HepG2 (cell line): Measurements from ENCODE around the gene SLC38A1. TPM values are rescaled to one million over a fixed set of nuclear protein-coding genes. Genes with fewer than 3 reads are reported as not detected.
A peak's percentile ranks its signal among the peaks of the same experiment; 100 is the strongest.

Experiments used
- ATAC-seq: fragments of 200-7000 bp; cut with Tn5 transposase; 3 replicates; pipeline ENCODE4 v1.9.1; 2020; ENCODE audit warnings: mild to moderate bottlenecking, moderate library complexity
- BruUV-seq: library from RNA; stranded (reverse); fragments of 400-500 nt; replicated peaks from 2 replicates; lab custom pipeline; 2021; lab: Mats Ljungman, UMichigan
- CTCF ChIA-PET: fragments of 300-600 bp; formaldehyde crosslinking; extraction: SDS; loops from one replicate; lab custom pipeline; 2021; ENCODE audit warnings: low total read pairs, inconsistent platforms, low intra/inter-chr PET ratio; lab: Yijun Ruan, JAX
- POLR2A ChIA-PET: fragments of 350-600 bp; sonication (Branson Sonifier 250); formaldehyde crosslinking; loops from one replicate; lab custom pipeline; 2020; ENCODE audit warnings: antibody characterized with exemption, inconsistent platforms; lab: Yijun Ruan, JAX
- DNase-seq: peaks from one replicate; pipeline ENCODE4 v3.0.0-alpha.2; 2015; ENCODE audit warnings: low spot score
- FAIRE-seq: peaks from 3 replicates; lab custom pipeline; 2011; peaks lifted over from hg19 to GRCh38; lab: Jason Lieb, UNC
- H2AFZ ChIP-seq: one replicate; pipeline ENCODE4 v1.6.1; 2011; ENCODE audit warnings: low read length, inconsistent platforms
- H3K27ac ChIP-seq: fragments of 300-600 bp; 3 replicates; pipeline ENCODE4 v1.8.0; 2011; ENCODE audit warnings: mixed run types, mild to moderate bottlenecking, mixed read lengths, low read length, inconsistent platforms; ENCODE audit not compliant: insufficient read depth; ENCODE audit errors: extremely low read length
- H3K27me3 ChIP-seq, 2 experiments: fragments of 200-600 bp in 1 of 2; 2 replicates in 1 of 2; 3 replicates in 1 of 2; pipeline versions ENCODE4 v1.6.0 to v1.8.0; 2011; ENCODE audit warnings: low read length in 2 of 2, mild to moderate bottlenecking in 2 of 2, moderate library complexity in 2 of 2, inconsistent platforms in 1 of 2; ENCODE audit not compliant: insufficient read depth in 2 of 2, control insufficient read depth in 1 of 2
- H3K36me3 ChIP-seq, 2 experiments: fragments of 200-600 bp in 1 of 2; replicated peaks in 1 of 2; 2 replicates in 1 of 2; 3 replicates in 1 of 2; pipeline versions ENCODE4 v1.5.1 to v1.8.0; 2011; ENCODE audit warnings: low read length in 2 of 2, inconsistent platforms in 1 of 2; ENCODE audit not compliant: insufficient read depth in 2 of 2, control insufficient read depth in 1 of 2
- H3K4me1 ChIP-seq: 2 replicates; pipeline ENCODE4 v1.5.1; 2012; ENCODE audit warnings: low read length, inconsistent platforms; ENCODE audit not compliant: insufficient read depth
- H3K4me2 ChIP-seq: 2 replicates; pipeline ENCODE4 v1.6.0; 2011; ENCODE audit warnings: low read depth, low read length, inconsistent platforms
- H3K4me3 ChIP-seq, 3 experiments: fragments of 200-600 bp in 1 of 3; sonication (generic), shearing (Covaris generic) in 1 of 3; replicated peaks in 1 of 3; 2 replicates each; pipeline ENCODE4 v1.5.1; 2011 to 2016; ENCODE audit warnings: low read length in 3 of 3, inconsistent platforms in 2 of 3, low read depth in 2 of 3, mild to moderate bottlenecking in 2 of 3, control low read depth in 1 of 3, mixed read lengths in 1 of 3; ENCODE audit not compliant: insufficient read depth in 1 of 3
- H3K79me2 ChIP-seq: one replicate; pipeline ENCODE4 v1.6.1; 2011; ENCODE audit warnings: low read length, inconsistent platforms; ENCODE audit not compliant: insufficient read depth
- H3K9ac ChIP-seq: 2 replicates; pipeline ENCODE4 v1.6.0; 2011; ENCODE audit warnings: mild to moderate bottlenecking, low read depth, low read length, inconsistent platforms; ENCODE audit not compliant: insufficient read depth
- H3K9me3 ChIP-seq: 2 replicates; pipeline ENCODE4 v1.5.1; 2012; ENCODE audit warnings: mild to moderate bottlenecking, low read length
- H4K20me1 ChIP-seq: 2 replicates; pipeline ENCODE4 v1.6.0; 2011; ENCODE audit warnings: inconsistent platforms, mild to moderate bottlenecking, low read length, moderate library complexity; ENCODE audit not compliant: insufficient read depth
- DBP ChIP-seq: sonication (generic); formaldehyde crosslinking; IDR thresholded peaks from 2 replicates; pipeline ENCODE4 v1.4.0; 2020; ENCODE audit warnings: missing genetic modification reagents; ENCODE audit errors: not compliant biosample characterization
- NAIF1 ChIP-seq: sonication (generic); formaldehyde crosslinking; IDR thresholded peaks from 2 replicates; pipeline ENCODE4 v1.5.0; 2020; ENCODE audit warnings: mild to moderate bottlenecking, missing genetic modification reagents, borderline replicate concordance
- NCOA5 ChIP-seq: sonication (generic); formaldehyde crosslinking; IDR thresholded peaks from 2 replicates; pipeline ENCODE4 v1.4.0; 2020; ENCODE audit warnings: missing genetic modification reagents
- PRDM10 ChIP-seq: sonication (generic); formaldehyde crosslinking; IDR thresholded peaks from 2 replicates; pipeline ENCODE4 v1.4.0; 2020; ENCODE audit warnings: low read depth, missing genetic modification reagents
- SALL2 ChIP-seq: sonication (generic); formaldehyde crosslinking; IDR thresholded peaks from 2 replicates; pipeline ENCODE4 v1.8.1; 2023; ENCODE audit warnings: mild to moderate bottlenecking, missing genetic modification reagents, inconsistent platforms
- SRF ChIP-seq: IDR thresholded peaks from 2 replicates; pipeline ENCODE4 v1.6.1; 2011; ENCODE audit warnings: mild to moderate bottlenecking, low read depth, low read length, moderate library complexity
- TBP ChIP-seq: sonication (generic); formaldehyde crosslinking; IDR thresholded peaks from 2 replicates; pipeline ENCODE4 v1.5.0; 2020; ENCODE audit warnings: missing genetic modification reagents
- TP53 ChIP-seq: sonication (generic); formaldehyde crosslinking; conservative IDR thresholded peaks from 2 replicates; pipeline ENCODE4 v1.4.0; 2020; ENCODE audit warnings: missing genetic modification reagents
- ZNF18 ChIP-seq: sonication (generic); formaldehyde crosslinking; IDR thresholded peaks from 2 replicates; pipeline ENCODE4 v1.8.0; 2022; ENCODE audit warnings: mild to moderate bottlenecking, missing genetic modification reagents; ENCODE audit not compliant: insufficient replicate concordance
- ZNF274 ChIP-seq: sonication (generic); formaldehyde crosslinking; IDR thresholded peaks from 2 replicates; pipeline ENCODE4 v1.5.1; 2020; ENCODE audit warnings: mild to moderate bottlenecking, missing genetic modification reagents
- ZNF367 ChIP-seq: sonication (generic); formaldehyde crosslinking; IDR thresholded peaks from 2 replicates; pipeline ENCODE4 v1.4.0; 2020; ENCODE audit warnings: missing genetic modification reagents, borderline replicate concordance
- ZNF776 ChIP-seq: sonication (generic); formaldehyde crosslinking; IDR thresholded peaks from 2 replicates; pipeline ENCODE4 v1.4.0; 2020; ENCODE audit warnings: mild to moderate bottlenecking, missing genetic modification reagents
- ZSCAN21 ChIP-seq: sonication (generic); formaldehyde crosslinking; IDR thresholded peaks from 2 replicates; pipeline ENCODE4 v1.8.0; 2022; ENCODE audit warnings: mild to moderate bottlenecking, missing genetic modification reagents, moderate library complexity, borderline replicate concordance
- WGBS: methylation state at CpG from one replicate; pipeline ENCODE4 v1.1.6; 2017; ENCODE audit warnings: low lambda C conversion rate; 5-methylcytosine and 5-hydroxymethylcytosine counted together
- in situ Hi-C: cut with HindIII; loops from 2 replicates; pipeline ENCODE4 v1.10.0; 2017; ENCODE audit warnings: low pct_unique_long_range_greater_than_20kb; ENCODE audit not compliant: extremely low pct_ligation_motif_present
- intact Hi-C: fragments of 100-400 bp; cut with micrococcal nuclease; formaldehyde crosslinking; loops from one replicate; pipeline ENCODE4 v1.10.0; 2022; ENCODE audit not compliant: unreplicated experiment
- polyA plus RNA-seq, 8 experiments: library from polyadenylated mRNA; depleted of rRNA in 3 of 8; stranded (reverse) in 7 of 8; unstranded in 1 of 8; fragments of >200 nt; fragmentation: Illumina TruSeq in 4 of 8; extraction: Trizol in 4 of 8; gene quantifications; 2 replicates each; pipeline versions ENCODE4 v1.2.1 to v1.2.3, GENCODE V29; 2011 to 2016; ENCODE audit warnings: low read depth in 4 of 8, missing spikeins in 1 of 8, mixed read lengths in 1 of 8; ENCODE audit not compliant: insufficient read depth in 1 of 8
- total RNA-seq, 5 experiments: library from RNA; depleted of rRNA; stranded (reverse); fragments of >200 nt; fragmentation: Illumina TruSeq; extraction: Trizol; gene quantifications; 2 replicates each; pipeline ENCODE4 v1.2.3, GENCODE V29; 2016; ENCODE audit warnings: low read depth in 1 of 5
- TF ChIP-seq, protein P1 (sequence below): IDR thresholded peaks from 2 replicates; pipeline ENCODE4 v1.6.1; 2016; ENCODE audit warnings: mild to moderate bottlenecking, missing biosample characterization, missing genetic modification reagents
- TF ChIP-seq, protein P2 (sequence below): sonication (generic); formaldehyde crosslinking; IDR thresholded peaks from 2 replicates; pipeline ENCODE4 v1.8.0; 2022; ENCODE audit warnings: mild to moderate bottlenecking, missing genetic modification reagents
- TF ChIP-seq, protein P3 (sequence below): sonication (generic); formaldehyde crosslinking; IDR thresholded peaks from 2 replicates; pipeline ENCODE4 v1.5.1; 2020; ENCODE audit warnings: mild to moderate bottlenecking, missing genetic modification reagents, borderline replicate concordance

The SLC38A1 gene
- total and polyA plus RNA-seq, 2 of the 13 experiments (the other 11 are each of a cell fraction or from before 2014, with no cell fraction given) = 47.0 to 50.6 TPM

DNA sequence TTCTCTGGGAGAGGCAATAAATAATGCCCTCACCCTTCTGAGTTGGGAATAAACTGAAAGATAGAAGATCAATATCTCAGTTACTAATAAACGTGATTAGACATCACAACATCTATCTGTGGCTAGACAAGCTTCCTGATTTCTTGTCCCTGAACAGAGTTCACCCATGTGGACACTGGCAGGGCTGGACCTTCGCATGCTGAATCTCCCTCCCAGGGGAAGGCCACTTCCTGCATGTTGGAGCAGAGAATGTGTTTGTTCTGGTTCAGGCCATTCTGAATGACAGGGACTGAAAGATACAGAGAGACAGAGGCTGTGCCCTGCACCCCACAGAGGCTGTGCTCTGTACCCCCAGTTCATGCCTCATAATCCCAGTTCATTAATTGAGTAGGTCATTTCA, 132.6 kb downstream of the SLC38A1 start:
- ChIA-PET CTCF (no interaction called here), POLR2A (no interaction called here)
- DNase-seq (no peak), FAIRE-seq (no peak), ATAC-seq (peak; percentile 46; the same call in 1 of the 3 replicates)
- intact Hi-C loops (no loop called here), in situ Hi-C loops (no loop called here)
- BruUV-seq = no TSS peak
- Histone ChIP-seq H3K27me3 (peaks cover 0 to 4% of the 10 kb centered on the region in 2 experiments; a peak in 1 of 5 replicates), H3K36me3 (no peaks in the 10 kb centered on the region), H3K9ac (no peak overlapping the region), H3K4me2 (no peak overlapping the region), H3K4me3 (no peak overlapping the region), H3K4me1 (no peaks in the 10 kb centered on the region), H3K27ac (no peak overlapping the region), H4K20me1 (no peaks in the 10 kb centered on the region), H3K9me3 (no peaks in the 10 kb centered on the region), H2AFZ (no peak overlapping the region), H3K79me2 (no peaks in the 10 kb centered on the region)
- 0% methylated on average over 2 of the region's 2 CpGs for WGBS
- TF ChIP-seq ZNF274 (CRISPR knock-in tag) (no peak), NAIF1 (no peak), DBP (CRISPR knock-in tag) (no peak), TP53 (no peak), ZNF367 (CRISPR knock-in tag) (no peak), ZSCAN21 (no peak), ZNF776 (CRISPR knock-in tag) (no peak), NCOA5 (CRISPR knock-in tag) (no peak), TBP (CRISPR knock-in tag) (no peak), ZNF18 (no peak), SRF (no peak), PRDM10 (CRISPR knock-in tag) (no peak), SALL2 (CRISPR knock-in tag) (no peak)
- TF ChIP-seq, protein P1, sequence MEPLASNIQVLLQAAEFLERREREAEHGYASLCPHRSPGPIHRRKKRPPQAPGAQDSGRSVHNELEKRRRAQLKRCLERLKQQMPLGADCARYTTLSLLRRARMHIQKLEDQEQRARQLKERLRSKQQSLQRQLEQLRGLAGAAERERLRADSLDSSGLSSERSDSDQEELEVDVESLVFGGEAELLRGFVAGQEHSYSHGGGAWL (CRISPR knock-in tag) = no peak
- TF ChIP-seq, protein P2, sequence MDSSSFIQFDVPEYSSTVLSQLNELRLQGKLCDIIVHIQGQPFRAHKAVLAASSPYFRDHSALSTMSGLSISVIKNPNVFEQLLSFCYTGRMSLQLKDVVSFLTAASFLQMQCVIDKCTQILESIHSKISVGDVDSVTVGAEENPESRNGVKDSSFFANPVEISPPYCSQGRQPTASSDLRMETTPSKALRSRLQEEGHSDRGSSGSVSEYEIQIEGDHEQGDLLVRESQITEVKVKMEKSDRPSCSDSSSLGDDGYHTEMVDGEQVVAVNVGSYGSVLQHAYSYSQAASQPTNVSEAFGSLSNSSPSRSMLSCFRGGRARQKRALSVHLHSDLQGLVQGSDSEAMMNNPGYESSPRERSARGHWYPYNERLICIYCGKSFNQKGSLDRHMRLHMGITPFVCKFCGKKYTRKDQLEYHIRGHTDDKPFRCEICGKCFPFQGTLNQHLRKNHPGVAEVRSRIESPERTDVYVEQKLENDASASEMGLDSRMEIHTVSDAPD = no peak
- TF ChIP-seq, protein P3, sequence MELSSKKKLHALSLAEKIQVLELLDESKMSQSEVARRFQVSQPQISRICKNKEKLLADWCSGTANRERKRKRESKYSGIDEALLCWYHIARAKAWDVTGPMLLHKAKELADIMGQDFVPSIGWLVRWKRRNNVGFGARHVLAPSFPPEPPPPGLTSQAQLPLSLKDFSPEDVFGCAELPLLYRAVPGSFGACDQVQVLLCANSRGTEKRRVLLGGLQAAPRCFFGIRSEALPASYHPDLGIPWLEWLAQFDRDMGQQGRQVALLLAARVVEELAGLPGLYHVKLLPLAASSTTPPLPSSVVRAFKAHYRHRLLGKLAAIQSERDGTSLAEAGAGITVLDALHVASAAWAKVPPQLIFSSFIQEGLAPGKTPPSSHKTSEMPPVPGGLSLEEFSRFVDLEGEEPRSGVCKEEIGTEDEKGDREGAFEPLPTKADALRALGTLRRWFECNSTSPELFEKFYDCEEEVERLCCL = no peak
